ENCODE measurements around the gene PRKCE. TPM values are rescaled to one million over a fixed set of nuclear protein-coding genes. Genes with fewer than 3 reads are reported as not detected.

PRKCE gene
- total RNA-seq, 1 experiment from 2014 or later: 21.7 TPM

- Histone ChIP-seq H2AFZ (no peak overlapping the region), H3K9me3 (ENCODE audit: insufficient read depth, low read depth) (no peaks in the 10 kb centered on the region), H3F3A (ENCODE audit: insufficient read depth, low read depth) (no peaks in the 10 kb centered on the region), H4K20me1 (ENCODE audit: insufficient read depth) (no peaks in the 10 kb centered on the region), H3K4me1 (replicated peaks; ENCODE audit: insufficient read depth) (no peaks in the 10 kb centered on the region), H3K27ac (no peak overlapping the region), H3K9me2 (ENCODE audit: insufficient read depth) (no peaks in the 10 kb centered on the region), H3K4me3 (no peak overlapping the region), H3K36me3 (ENCODE audit: low read depth) (no peaks in the 10 kb centered on the region), H3K27me3 (ENCODE audit: insufficient read depth, low read depth) (no peaks in the 10 kb centered on the region), H3K79me2 (ENCODE audit: low read depth) (peaks cover 5% of the 10 kb centered on the region; the same call in 1 of the 2 replicates), H3K4me2 (no peak overlapping the region)
- DNase-seq: no peak
- ChIA-PET POLR2A (ENCODE audit: unreplicated experiment) (no interaction called here), CTCF (no interaction called here)
- BruUV-seq (replicated peaks): no TSS peak
- TF ChIP-seq EZH2 (IDR thresholded peaks at IDR 0.05; ENCODE audit: low read depth): no peak
- TF ChIP-seq, protein P1, sequence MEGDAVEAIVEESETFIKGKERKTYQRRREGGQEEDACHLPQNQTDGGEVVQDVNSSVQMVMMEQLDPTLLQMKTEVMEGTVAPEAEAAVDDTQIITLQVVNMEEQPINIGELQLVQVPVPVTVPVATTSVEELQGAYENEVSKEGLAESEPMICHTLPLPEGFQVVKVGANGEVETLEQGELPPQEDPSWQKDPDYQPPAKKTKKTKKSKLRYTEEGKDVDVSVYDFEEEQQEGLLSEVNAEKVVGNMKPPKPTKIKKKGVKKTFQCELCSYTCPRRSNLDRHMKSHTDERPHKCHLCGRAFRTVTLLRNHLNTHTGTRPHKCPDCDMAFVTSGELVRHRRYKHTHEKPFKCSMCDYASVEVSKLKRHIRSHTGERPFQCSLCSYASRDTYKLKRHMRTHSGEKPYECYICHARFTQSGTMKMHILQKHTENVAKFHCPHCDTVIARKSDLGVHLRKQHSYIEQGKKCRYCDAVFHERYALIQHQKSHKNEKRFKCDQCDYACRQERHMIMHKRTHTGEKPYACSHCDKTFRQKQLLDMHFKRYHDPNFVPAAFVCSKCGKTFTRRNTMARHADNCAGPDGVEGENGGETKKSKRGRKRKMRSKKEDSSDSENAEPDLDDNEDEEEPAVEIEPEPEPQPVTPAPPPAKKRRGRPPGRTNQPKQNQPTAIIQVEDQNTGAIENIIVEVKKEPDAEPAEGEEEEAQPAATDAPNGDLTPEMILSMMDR (conservative IDR thresholded peaks at IDR 0.05): no peak
- intact Hi-C loops (cut with micrococcal nuclease; ENCODE audit: unreplicated experiment): no loop called here
These were observed 81.5 kb downstream of the PRKCE start for GRCh38 chr2:45732946-45733345.

GRCh38 chr2:45734336-45734735, 82.9 kb downstream of the PRKCE start:
- Histone ChIP-seq H3K4me3 (no peak overlapping the region), H3K79me2 (ENCODE audit: low read depth) (peaks cover 5% of the 10 kb centered on the region; the same call in 1 of the 2 replicates), H2AFZ (no peak overlapping the region), H3K27me3 (ENCODE audit: insufficient read depth, low read depth) (no peaks in the 10 kb centered on the region), H3K27ac (no peak overlapping the region), H3K36me3 (ENCODE audit: low read depth) (no peaks in the 10 kb centered on the region), H4K20me1 (ENCODE audit: insufficient read depth) (no peaks in the 10 kb centered on the region; the same call in 1 of the 2 replicates), H3F3A (ENCODE audit: insufficient read depth, low read depth) (no peaks in the 10 kb centered on the region), H3K4me2 (no peak overlapping the region), H3K9me2 (ENCODE audit: insufficient read depth) (no peaks in the 10 kb centered on the region), H3K9me3 (ENCODE audit: insufficient read depth, low read depth) (no peaks in the 10 kb centered on the region), H3K4me1 (replicated peaks; ENCODE audit: insufficient read depth) (no peaks in the 10 kb centered on the region)
- no peak for TF ChIP-seq EZH2 (IDR thresholded peaks at IDR 0.05; ENCODE audit: low read depth)
- TF ChIP-seq, protein P1 (conservative IDR thresholded peaks at IDR 0.05): no peak
- intact Hi-C loops (cut with micrococcal nuclease; ENCODE audit: unreplicated experiment): no loop called here
- no peak for DNase-seq
- no TSS peak for BruUV-seq (replicated peaks)
- ChIA-PET CTCF (interaction anchor here (0.6 kb wide), 1 partner anchor 10 kb away, joined by 6 read pairs; no protein-coding TSS in a partner anchor), POLR2A (ENCODE audit: unreplicated experiment) (no interaction called here)

GRCh38 chr2:45734952-45735351, 83.5 kb downstream of the PRKCE start:
- Histone ChIP-seq H3K4me1 (replicated peaks; ENCODE audit: insufficient read depth) (no peaks in the 10 kb centered on the region), H3K4me3 (no peak overlapping the region), H3K9me2 (ENCODE audit: insufficient read depth) (no peaks in the 10 kb centered on the region), H3K79me2 (ENCODE audit: low read depth) (peaks cover 3% of the 10 kb centered on the region; the same call in 1 of the 2 replicates), H3F3A (ENCODE audit: insufficient read depth, low read depth) (no peaks in the 10 kb centered on the region), H4K20me1 (ENCODE audit: insufficient read depth) (no peaks in the 10 kb centered on the region; the same call in 1 of the 2 replicates), H3K4me2 (no peak overlapping the region), H3K36me3 (ENCODE audit: low read depth) (no peaks in the 10 kb centered on the region), H3K27me3 (ENCODE audit: insufficient read depth, low read depth) (no peaks in the 10 kb centered on the region), H3K27ac (no peak overlapping the region), H2AFZ (no peak overlapping the region), H3K9me3 (ENCODE audit: insufficient read depth, low read depth) (no peaks in the 10 kb centered on the region)
- intact Hi-C loops (cut with micrococcal nuclease; ENCODE audit: unreplicated experiment): no loop called here
- TF ChIP-seq, protein P1 (conservative IDR thresholded peaks at IDR 0.05): no peak
- no peak for TF ChIP-seq EZH2 (IDR thresholded peaks at IDR 0.05; ENCODE audit: low read depth)
- ChIA-PET CTCF (no interaction called here), POLR2A (ENCODE audit: unreplicated experiment) (no interaction called here)
- no peak for DNase-seq
- no TSS peak for BruUV-seq (replicated peaks)
